ENCODE data around the gene ENTHD1.

GRCh38 chr22:39731481-39731880, 162.1 kb downstream of the ENTHD1 start:
- TF ChIP-seq SP1 (IDR thresholded peaks at IDR 0.05) = no peak
- TF ChIP-seq ELF4 (IDR thresholded peaks at IDR 0.05) = no peak
- no peak for TF ChIP-seq NFRKB (IDR thresholded peaks at IDR 0.05)
- no peak for TF ChIP-seq TARDBP (IDR thresholded peaks at IDR 0.05)

Measured in HEK293T (cell line).